ENCODE data around the gene HMX1. TPM values are rescaled to one million over a fixed set of nuclear protein-coding genes. Genes with fewer than 3 reads are reported as not detected.
A peak's percentile ranks its signal among the peaks of the same experiment; 100 is the strongest.

Gene HMX1
- total RNA-seq: not detected

GRCh38 chr4:8871417-8872401 is at the start of gene HMX1:
HMX1 (minus strand) TSS chr4:8871839; CDS start chr4:8871614, 225 bp downstream.
- H3K4me3 Mint-ChIP-seq: no peak within 1 kb of the TSS
- no peaks in the 10 kb centered on the region for H3K9me3 Mint-ChIP-seq (ENCODE audit: low read depth)

DNA sequence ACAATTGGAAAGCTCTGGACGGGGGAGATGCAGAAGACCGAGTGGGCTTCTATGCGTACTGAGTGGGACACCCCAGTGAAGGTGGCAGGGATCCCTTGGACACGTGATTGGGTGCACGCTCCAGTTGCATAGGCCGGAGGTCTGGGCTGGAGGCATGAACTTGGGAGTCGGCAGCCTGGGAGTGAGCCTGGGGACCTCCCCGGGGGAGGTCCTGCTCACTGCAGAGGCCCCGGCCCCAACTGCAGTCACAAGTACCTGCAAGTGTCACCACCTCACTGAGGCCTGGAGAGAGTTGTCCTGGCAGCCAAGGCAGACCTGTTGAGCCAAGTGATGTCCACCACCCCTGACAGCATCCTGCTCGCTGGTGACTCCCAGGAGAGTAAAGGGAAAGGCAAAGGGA is 49.3 kb upstream of the HMX1 start:
- intact Hi-C loops (cut with DNase I, micrococcal nuclease): no loop called here

More at GRCh38 chr4:8871417-8872401, at the start of gene HMX1:
- no peaks in the 10 kb centered on the region for H3K36me3 Mint-ChIP-seq (ENCODE audit: low read depth)
- peak; percentile 44 for ATAC-seq
- ChIA-PET CTCF (no interaction called here), POLR2A (no interaction called here)
- no peak within 1 kb of the TSS for H3K27ac Mint-ChIP-seq
- intact Hi-C loops (cut with DNase I, micrococcal nuclease): loop anchor here in 1 of 2 experiments (1.0 kb wide), 1 partner anchor 11 kb away; no protein-coding TSS in a partner anchor
- H3K27me3 Mint-ChIP-seq: peaks cover 67% of the 10 kb centered on the region
- no peak for DNase-seq
- H3K4me1 Mint-ChIP-seq: peaks cover 5% of the 10 kb centered on the region

GRCh38 chr4:8920289-8920965 is 48.8 kb upstream of the HMX1 start:
- Mint-ChIP-seq H3K27ac (no peak overlapping the region), H3K9me3 (ENCODE audit: low read depth) (peaks cover 9% of the 10 kb centered on the region), H3K4me1 (no peaks in the 10 kb centered on the region), H3K27me3 (peaks cover 6% of the 10 kb centered on the region), H3K36me3 (ENCODE audit: low read depth) (no peaks in the 10 kb centered on the region), H3K4me3 (no peak overlapping the region)
- ChIA-PET CTCF (no interaction called here), POLR2A (no interaction called here)
- intact Hi-C loops (cut with DNase I, micrococcal nuclease): no loop called here
- DNase-seq: no peak
- no peak for ATAC-seq

More for the DNA sequence above, 49.3 kb upstream of the HMX1 start:
- Mint-ChIP-seq H3K27ac (no peak overlapping the region), H3K4me1 (no peaks in the 10 kb centered on the region), H3K27me3 (peaks cover 6% of the 10 kb centered on the region), H3K36me3 (ENCODE audit: low read depth) (no peaks in the 10 kb centered on the region), H3K9me3 (ENCODE audit: low read depth) (peaks cover 9% of the 10 kb centered on the region), H3K4me3 (no peak overlapping the region)
- POLR2A ChIA-PET: no interaction called here
- CTCF ChIA-PET: no interaction called here
- DNase-seq (no peak), ATAC-seq (no peak)

DNA sequence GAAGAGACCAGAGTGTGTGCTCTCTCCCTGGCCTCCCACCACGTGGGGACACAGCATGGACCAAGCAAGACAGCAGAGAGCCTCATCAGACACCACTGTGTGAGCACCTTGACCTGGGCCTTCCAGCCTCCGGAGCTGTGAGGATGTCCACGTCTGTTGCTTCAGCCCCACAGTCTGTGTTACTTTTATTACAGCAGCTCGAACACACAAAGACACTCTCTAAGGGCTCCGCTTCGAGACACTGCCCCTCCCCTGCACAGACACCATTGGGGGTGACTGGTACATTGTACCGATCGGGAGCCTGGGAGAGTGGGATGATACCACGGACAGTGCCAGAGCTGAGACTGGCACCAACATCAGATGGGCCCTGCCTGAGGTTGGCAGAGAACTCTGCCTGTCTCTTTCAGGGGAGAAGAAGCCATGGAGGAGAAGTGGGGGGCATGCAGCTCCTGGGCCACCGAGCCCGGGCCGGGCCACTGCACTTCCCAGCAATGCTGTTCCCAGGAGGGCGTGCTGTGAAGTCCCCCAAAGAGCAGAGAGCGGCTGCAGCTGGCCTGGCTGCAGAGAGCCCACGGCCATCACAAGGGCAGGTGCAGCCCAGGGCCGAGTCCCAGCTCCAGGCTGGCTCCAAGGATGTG is 48.1 kb upstream of the HMX1 start:
- peaks cover 9% of the 10 kb centered on the region for H3K9me3 Mint-ChIP-seq (ENCODE audit: low read depth)
- intact Hi-C loops (cut with DNase I, micrococcal nuclease): loop anchor here (2.0 to 10.0 kb wide), 2 partner anchors 315 to 677 kb away; no protein-coding TSS in a partner anchor
- ATAC-seq (no peak), DNase-seq (no peak)
- H3K27me3 Mint-ChIP-seq: peaks cover 6% of the 10 kb centered on the region
- no peaks in the 10 kb centered on the region for H3K36me3 Mint-ChIP-seq (ENCODE audit: low read depth)
- no peak overlapping the region for H3K27ac Mint-ChIP-seq
- CTCF ChIA-PET: no interaction called here
- POLR2A ChIA-PET: no interaction called here
- H3K4me3 Mint-ChIP-seq: no peak overlapping the region
- H3K4me1 Mint-ChIP-seq: no peaks in the 10 kb centered on the region

GRCh38 chr4:8917868-8918783 is 46.5 kb upstream of the HMX1 start:
- no peak overlapping the region for H3K4me3 Mint-ChIP-seq
- ChIA-PET CTCF (interaction anchor here (0.6 to 2.2 kb wide), 7 partner anchors 11 to 1626 kb away, joined by 3 to 10 read pairs (median 3); no protein-coding TSS in a partner anchor), POLR2A (interaction anchor here (0.6 kb wide), 1 partner anchor 724 kb away, joined by 3 read pairs; no protein-coding TSS in a partner anchor)
- H3K27ac Mint-ChIP-seq: no peak overlapping the region
- intact Hi-C loops (cut with DNase I, micrococcal nuclease): loop anchor here (1.0 to 10.0 kb wide), 4 partner anchors 230 to 675 kb away; no protein-coding TSS in a partner anchor
- H3K36me3 Mint-ChIP-seq (ENCODE audit: low read depth): no peaks in the 10 kb centered on the region
- DNase-seq (peak; percentile 82), ATAC-seq (peak; percentile 77)
- H3K9me3 Mint-ChIP-seq (ENCODE audit: low read depth): peaks cover 4% of the 10 kb centered on the region
- peaks cover 6% of the 10 kb centered on the region for H3K27me3 Mint-ChIP-seq
- no peaks in the 10 kb centered on the region for H3K4me1 Mint-ChIP-seq

DNA sequence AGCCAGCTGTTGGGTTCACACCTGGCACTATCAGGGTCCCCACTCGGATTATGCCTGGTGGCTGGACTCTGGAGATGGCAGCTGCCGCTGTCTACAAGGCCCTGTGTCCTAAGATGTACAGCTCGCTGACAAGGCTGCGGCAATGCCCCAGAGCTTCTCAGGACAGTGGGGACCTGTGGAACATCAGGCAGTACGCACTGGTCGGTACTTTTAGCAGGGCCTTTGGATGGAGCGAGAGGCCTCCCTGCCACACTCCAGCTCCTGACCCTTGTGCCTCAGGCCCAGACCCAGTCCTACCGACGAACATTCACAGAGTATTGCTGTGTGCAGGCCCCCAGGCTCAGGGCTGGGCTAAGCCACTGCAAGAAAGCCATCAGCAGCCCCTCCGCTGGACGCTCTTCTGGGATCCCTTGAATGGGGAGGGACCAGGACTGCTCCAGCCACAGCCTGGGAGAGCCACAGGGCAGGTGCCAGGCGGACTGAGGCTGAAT is 45.7 kb upstream of the HMX1 start:
- Mint-ChIP-seq H3K4me3 (no peak overlapping the region), H3K27me3 (peaks cover 6% of the 10 kb centered on the region), H3K4me1 (no peaks in the 10 kb centered on the region), H3K36me3 (ENCODE audit: low read depth) (no peaks in the 10 kb centered on the region), H3K27ac (no peak overlapping the region), H3K9me3 (ENCODE audit: low read depth) (no peaks in the 10 kb centered on the region)
- intact Hi-C loops (cut with DNase I, micrococcal nuclease): loop anchor here in 1 of 2 experiments (10.0 kb wide), 1 partner anchor 313 kb away; no protein-coding TSS in a partner anchor
- ChIA-PET CTCF (interaction anchor here (0.7 to 2.2 kb wide), 6 partner anchors 12 to 229 kb away, joined by 3 to 10 read pairs (median 4); no protein-coding TSS in a partner anchor), POLR2A (interaction anchor here (0.6 kb wide), 1 partner anchor 723 kb away, joined by 3 read pairs; no protein-coding TSS in a partner anchor)
- no peak for ATAC-seq
- no peak for DNase-seq

- ChIA-PET CTCF (interaction anchor here (0.7 to 2.2 kb wide), 4 partner anchors 27 to 229 kb away, joined by 3 to 10 read pairs (median 4); no protein-coding TSS in a partner anchor), POLR2A (no interaction called here)
- ATAC-seq: no peak
- no peak for DNase-seq
- Mint-ChIP-seq H3K36me3 (ENCODE audit: low read depth) (no peaks in the 10 kb centered on the region), H3K27ac (no peak overlapping the region), H3K4me1 (no peaks in the 10 kb centered on the region), H3K9me3 (ENCODE audit: low read depth) (no peaks in the 10 kb centered on the region), H3K4me3 (no peak overlapping the region), H3K27me3 (peaks cover 6% of the 10 kb centered on the region)
- intact Hi-C loops (cut with DNase I, micrococcal nuclease): loop anchor here in 1 of 2 experiments (10.0 kb wide), 1 partner anchor 312 kb away; no protein-coding TSS in a partner anchor
Measured at GRCh38 chr4:8916906-8917305, 45.3 kb upstream of the HMX1 start.

DNA sequence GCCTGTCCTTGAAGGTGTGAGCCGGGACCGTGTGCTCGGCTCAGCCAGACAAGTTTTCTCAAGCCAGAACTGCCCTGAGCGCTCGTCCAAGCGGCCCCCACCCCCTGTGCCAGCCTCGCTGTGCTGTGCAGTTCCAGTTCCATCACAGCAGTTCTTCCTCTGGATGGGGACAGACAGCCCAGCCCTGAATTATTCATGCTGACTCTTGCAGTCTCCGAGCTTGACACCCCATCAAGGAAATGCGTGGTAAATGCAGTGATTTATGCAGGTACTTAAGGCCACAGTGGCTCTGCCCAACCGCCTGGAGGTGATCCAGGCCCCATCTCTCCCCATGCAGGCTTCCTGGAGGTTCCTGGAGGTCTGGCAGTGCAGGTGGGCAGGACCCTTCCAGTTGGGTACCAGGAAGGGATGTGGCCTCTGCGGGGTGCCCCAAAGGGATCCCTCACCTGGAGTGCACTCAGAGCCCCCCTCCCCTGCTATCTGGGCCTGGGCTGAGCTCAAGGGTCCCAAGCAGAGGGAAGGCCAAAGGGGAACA is 44.8 kb upstream of the HMX1 start:
- Mint-ChIP-seq H3K27me3 (peaks cover 6% of the 10 kb centered on the region), H3K27ac (no peak overlapping the region), H3K4me3 (no peak overlapping the region), H3K4me1 (no peaks in the 10 kb centered on the region), H3K9me3 (ENCODE audit: low read depth) (no peaks in the 10 kb centered on the region), H3K36me3 (ENCODE audit: low read depth) (no peaks in the 10 kb centered on the region)
- intact Hi-C loops (cut with DNase I, micrococcal nuclease): loop anchor here in 1 of 2 experiments (10.0 kb wide), 1 partner anchor 312 kb away; no protein-coding TSS in a partner anchor
- no peak for ATAC-seq
- ChIA-PET CTCF (interaction anchor here (0.7 to 2.2 kb wide), 3 partner anchors 30 to 228 kb away, joined by 3 to 10 read pairs (median 3); no protein-coding TSS in a partner anchor), POLR2A (no interaction called here)
- no peak for DNase-seq

- ATAC-seq (no peak), DNase-seq (no peak)
- H3K4me3 Mint-ChIP-seq: no peak overlapping the region
- CTCF ChIA-PET: no interaction called here
- H3K4me1 Mint-ChIP-seq: no peaks in the 10 kb centered on the region
- intact Hi-C loops (cut with DNase I, micrococcal nuclease): loop anchor here in 1 of 2 experiments (10.0 kb wide), 1 partner anchor 311 kb away; no protein-coding TSS in a partner anchor
- POLR2A ChIA-PET: no interaction called here
- H3K27ac Mint-ChIP-seq: no peak overlapping the region
- H3K9me3 Mint-ChIP-seq (ENCODE audit: low read depth): no peaks in the 10 kb centered on the region
- H3K27me3 Mint-ChIP-seq: peaks cover 6% of the 10 kb centered on the region
- H3K36me3 Mint-ChIP-seq (ENCODE audit: low read depth): no peaks in the 10 kb centered on the region
Measured at GRCh38 chr4:8915201-8916200, 43.9 kb upstream of the HMX1 start.

Measured in activated CD4-positive, alpha-beta T cell treated with anti-CD3 and anti-CD28 coated beads for 36 hours (primary cell).